ENCODE results near the gene HPN. TPM values are rescaled to one million over a fixed set of nuclear protein-coding genes. Genes with fewer than 3 reads are reported as not detected.
A peak's percentile ranks its signal among the peaks of the same experiment; 100 is the strongest.

HPN gene
- total and polyA plus RNA-seq, 2 experiments from 2014 or later: 150 to 241 TPM

GRCh38 chr19:35063940-35064818, 22.7 kb downstream of the HPN start:
- Histone ChIP-seq H3K9me2 (replicated peaks; ENCODE audit: insufficient read depth) (no peaks in the 10 kb centered on the region), H3K36me3 (replicated peaks; ENCODE audit: insufficient read depth, low read depth) (no peaks in the 10 kb centered on the region), H3K4me3 (no peak overlapping the region), H3K79me2 (no peaks in the 10 kb centered on the region), H3K4me2 (no peak overlapping the region), H3K9me3 (ENCODE audit: low read depth) (no peaks in the 10 kb centered on the region), H3K4me1 (ENCODE audit: insufficient read depth) (peaks cover 7% of the 10 kb centered on the region), H3K27ac (no peak overlapping the region), H4K20me1 (ENCODE audit: insufficient read depth, poor library complexity, severe bottlenecking) (no peaks in the 10 kb centered on the region), H3K27me3 (no peaks in the 10 kb centered on the region), H2AFZ (no peak overlapping the region)
- peak; percentile 41 for DNase-seq (ENCODE audit: low spot score)
- TF ChIP-seq CTCF (IDR thresholded peaks at IDR 0.05; ENCODE audit: poor library complexity): no peak
- TF ChIP-seq EZH2 (IDR thresholded peaks at IDR 0.05; ENCODE audit: borderline replicate concordance): no peak
- no peak for TF ChIP-seq EZH2phosphoT487 (IDR thresholded peaks at IDR 0.05; ENCODE audit: low read depth, severe bottlenecking, unreplicated experiment)
- 79% methylated on average over 10 of the region's 10 CpGs for WGBS (ENCODE audit: low lambda C conversion rate, missing lambda C conversion rate)

GRCh38 chr19:35065574-35065973, 24.1 kb downstream of the HPN start:
- Histone ChIP-seq H2AFZ (no peak overlapping the region), H3K36me3 (replicated peaks; ENCODE audit: insufficient read depth, low read depth) (no peaks in the 10 kb centered on the region), H3K4me3 (no peak overlapping the region), H3K27me3 (no peaks in the 10 kb centered on the region), H3K4me2 (no peak overlapping the region), H4K20me1 (ENCODE audit: insufficient read depth, poor library complexity, severe bottlenecking) (no peaks in the 10 kb centered on the region), H3K27ac (no peak overlapping the region), H3K9me3 (ENCODE audit: low read depth) (no peaks in the 10 kb centered on the region), H3K9me2 (replicated peaks; ENCODE audit: insufficient read depth) (no peaks in the 10 kb centered on the region), H3K79me2 (no peaks in the 10 kb centered on the region), H3K4me1 (ENCODE audit: insufficient read depth) (peaks cover 7% of the 10 kb centered on the region)
- peak; percentile 4 for DNase-seq (ENCODE audit: low spot score)
- 94% methylated on average over 10 of the region's 10 CpGs for WGBS (ENCODE audit: low lambda C conversion rate, missing lambda C conversion rate)
- TF ChIP-seq EZH2phosphoT487 (IDR thresholded peaks at IDR 0.05; ENCODE audit: low read depth, severe bottlenecking, unreplicated experiment) (no peak), CTCF (IDR thresholded peaks at IDR 0.05; ENCODE audit: poor library complexity) (no peak), EZH2 (IDR thresholded peaks at IDR 0.05; ENCODE audit: borderline replicate concordance) (no peak)

GRCh38 chr19:35066121-35066520, 24.6 kb downstream of the HPN start:
- H3K4me2 ChIP-seq: no peak overlapping the region
- H3K9me3 ChIP-seq (ENCODE audit: low read depth): no peaks in the 10 kb centered on the region
- H3K27me3 ChIP-seq: no peaks in the 10 kb centered on the region
- peaks cover 7% of the 10 kb centered on the region for H3K4me1 ChIP-seq (ENCODE audit: insufficient read depth)
- WGBS (ENCODE audit: low lambda C conversion rate, missing lambda C conversion rate): 96% methylated on average over 15 of the region's 15 CpGs
- DNase-seq (ENCODE audit: low spot score): peak; percentile 4
- no peaks in the 10 kb centered on the region for H3K36me3 ChIP-seq (replicated peaks; ENCODE audit: insufficient read depth, low read depth)
- TF ChIP-seq EZH2 (IDR thresholded peaks at IDR 0.05; ENCODE audit: borderline replicate concordance) (no peak), CTCF (IDR thresholded peaks at IDR 0.05; ENCODE audit: poor library complexity) (no peak), EZH2phosphoT487 (IDR thresholded peaks at IDR 0.05; ENCODE audit: low read depth, severe bottlenecking, unreplicated experiment) (no peak)
- no peaks in the 10 kb centered on the region for H3K9me2 ChIP-seq (replicated peaks; ENCODE audit: insufficient read depth)
- H3K79me2 ChIP-seq: no peaks in the 10 kb centered on the region
- no peak overlapping the region for H3K27ac ChIP-seq
- H2AFZ ChIP-seq: no peak overlapping the region
- no peaks in the 10 kb centered on the region for H4K20me1 ChIP-seq (ENCODE audit: insufficient read depth, poor library complexity, severe bottlenecking)
- H3K4me3 ChIP-seq: no peak overlapping the region
